Measurements from ENCODE around the gene AIFM2.

DNA sequence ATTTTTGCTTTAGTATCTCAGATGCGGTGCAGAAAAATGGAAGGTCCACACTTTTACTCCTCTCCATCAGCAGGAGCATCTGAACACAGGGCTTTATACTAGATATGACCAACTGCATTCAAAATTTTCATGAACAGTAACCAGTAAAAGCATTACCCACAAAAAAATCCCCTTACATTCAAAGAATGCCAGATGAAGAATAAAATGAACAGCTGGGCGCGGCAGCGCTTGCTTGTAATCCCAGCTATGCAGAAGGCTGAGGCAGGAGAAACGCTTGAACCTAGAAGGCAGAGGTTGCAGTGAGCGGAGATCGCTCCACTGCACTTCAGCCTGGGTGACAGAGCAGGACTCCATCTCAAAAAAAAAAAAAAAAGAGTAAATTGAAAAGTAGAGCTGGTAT, 34.6 kb upstream of the AIFM2 start:
- TF ChIP-seq, protein P1, sequence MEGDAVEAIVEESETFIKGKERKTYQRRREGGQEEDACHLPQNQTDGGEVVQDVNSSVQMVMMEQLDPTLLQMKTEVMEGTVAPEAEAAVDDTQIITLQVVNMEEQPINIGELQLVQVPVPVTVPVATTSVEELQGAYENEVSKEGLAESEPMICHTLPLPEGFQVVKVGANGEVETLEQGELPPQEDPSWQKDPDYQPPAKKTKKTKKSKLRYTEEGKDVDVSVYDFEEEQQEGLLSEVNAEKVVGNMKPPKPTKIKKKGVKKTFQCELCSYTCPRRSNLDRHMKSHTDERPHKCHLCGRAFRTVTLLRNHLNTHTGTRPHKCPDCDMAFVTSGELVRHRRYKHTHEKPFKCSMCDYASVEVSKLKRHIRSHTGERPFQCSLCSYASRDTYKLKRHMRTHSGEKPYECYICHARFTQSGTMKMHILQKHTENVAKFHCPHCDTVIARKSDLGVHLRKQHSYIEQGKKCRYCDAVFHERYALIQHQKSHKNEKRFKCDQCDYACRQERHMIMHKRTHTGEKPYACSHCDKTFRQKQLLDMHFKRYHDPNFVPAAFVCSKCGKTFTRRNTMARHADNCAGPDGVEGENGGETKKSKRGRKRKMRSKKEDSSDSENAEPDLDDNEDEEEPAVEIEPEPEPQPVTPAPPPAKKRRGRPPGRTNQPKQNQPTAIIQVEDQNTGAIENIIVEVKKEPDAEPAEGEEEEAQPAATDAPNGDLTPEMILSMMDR (tag by site-specific recombination; IDR thresholded peaks at IDR 0.05), result no peak
- TF ChIP-seq ZNF10 (tag by site-specific recombination; IDR thresholded peaks at IDR 0.05), result no peak
- TF ChIP-seq TCF7L2 (IDR thresholded peaks at IDR 0.05; ENCODE audit: borderline replicate concordance, low read depth, low read length), result no peak
- TF ChIP-seq, protein P2, sequence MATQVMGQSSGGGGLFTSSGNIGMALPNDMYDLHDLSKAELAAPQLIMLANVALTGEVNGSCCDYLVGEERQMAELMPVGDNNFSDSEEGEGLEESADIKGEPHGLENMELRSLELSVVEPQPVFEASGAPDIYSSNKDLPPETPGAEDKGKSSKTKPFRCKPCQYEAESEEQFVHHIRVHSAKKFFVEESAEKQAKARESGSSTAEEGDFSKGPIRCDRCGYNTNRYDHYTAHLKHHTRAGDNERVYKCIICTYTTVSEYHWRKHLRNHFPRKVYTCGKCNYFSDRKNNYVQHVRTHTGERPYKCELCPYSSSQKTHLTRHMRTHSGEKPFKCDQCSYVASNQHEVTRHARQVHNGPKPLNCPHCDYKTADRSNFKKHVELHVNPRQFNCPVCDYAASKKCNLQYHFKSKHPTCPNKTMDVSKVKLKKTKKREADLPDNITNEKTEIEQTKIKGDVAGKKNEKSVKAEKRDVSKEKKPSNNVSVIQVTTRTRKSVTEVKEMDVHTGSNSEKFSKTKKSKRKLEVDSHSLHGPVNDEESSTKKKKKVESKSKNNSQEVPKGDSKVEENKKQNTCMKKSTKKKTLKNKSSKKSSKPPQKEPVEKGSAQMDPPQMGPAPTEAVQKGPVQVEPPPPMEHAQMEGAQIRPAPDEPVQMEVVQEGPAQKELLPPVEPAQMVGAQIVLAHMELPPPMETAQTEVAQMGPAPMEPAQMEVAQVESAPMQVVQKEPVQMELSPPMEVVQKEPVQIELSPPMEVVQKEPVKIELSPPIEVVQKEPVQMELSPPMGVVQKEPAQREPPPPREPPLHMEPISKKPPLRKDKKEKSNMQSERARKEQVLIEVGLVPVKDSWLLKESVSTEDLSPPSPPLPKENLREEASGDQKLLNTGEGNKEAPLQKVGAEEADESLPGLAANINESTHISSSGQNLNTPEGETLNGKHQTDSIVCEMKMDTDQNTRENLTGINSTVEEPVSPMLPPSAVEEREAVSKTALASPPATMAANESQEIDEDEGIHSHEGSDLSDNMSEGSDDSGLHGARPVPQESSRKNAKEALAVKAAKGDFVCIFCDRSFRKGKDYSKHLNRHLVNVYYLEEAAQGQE (tag by site-specific recombination; IDR thresholded peaks at IDR 0.05), result no peak
- TF ChIP-seq GLI4 (tag by site-specific recombination; IDR thresholded peaks at IDR 0.05), result no peak
- no peak for TF ChIP-seq KLF10 (tag by site-specific recombination; IDR thresholded peaks at IDR 0.05)
- TF ChIP-seq YY1 (tag by site-specific recombination; IDR thresholded peaks at IDR 0.05), result no peak
